ENCODE measurements around the gene PXN. TPM values are rescaled to one million over a fixed set of nuclear protein-coding genes. Genes with fewer than 3 reads are reported as not detected.
A peak's percentile ranks its signal among the peaks of the same experiment; 100 is the strongest.

The PXN gene
- total RNA-seq, 2 donors from 2014 or later: 29.3 to 35.9 TPM

DNA sequence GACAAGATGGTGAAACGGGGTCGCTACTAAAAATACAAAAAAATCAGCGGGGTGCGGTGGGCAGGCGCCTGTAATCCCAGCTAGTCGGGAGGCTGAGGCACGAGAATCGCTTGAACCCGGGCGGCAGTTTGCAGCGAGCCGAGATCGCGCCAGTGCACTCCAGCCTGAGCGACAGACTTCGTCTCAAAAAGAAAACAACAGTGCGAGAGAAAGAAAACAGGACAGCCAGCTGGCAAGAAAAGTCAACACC lies 26.8 kb upstream of the PXN start:
- H3K4me3 ChIP-seq: peak overlapping the region; percentile 21 to 51
- ATAC-seq: peak; percentile 4
- no peak for DNase-seq
- H3K36me3 ChIP-seq (replicated peaks in 1 of 2; ENCODE audit: insufficient read depth in 1 of 2, low read depth in 2 of 2): no peaks in the 10 kb centered on the region
- intact Hi-C loops (cut with DNase I): no loop called here
- peak overlapping the region; percentile 98 to 99 (median 99) for H3K27ac ChIP-seq
- peaks cover 18% of the 10 kb centered on the region for H3K4me1 ChIP-seq
- TF ChIP-seq POLR2A (IDR thresholded peaks at IDR 0.05): no peak
- TF ChIP-seq, protein P1, sequence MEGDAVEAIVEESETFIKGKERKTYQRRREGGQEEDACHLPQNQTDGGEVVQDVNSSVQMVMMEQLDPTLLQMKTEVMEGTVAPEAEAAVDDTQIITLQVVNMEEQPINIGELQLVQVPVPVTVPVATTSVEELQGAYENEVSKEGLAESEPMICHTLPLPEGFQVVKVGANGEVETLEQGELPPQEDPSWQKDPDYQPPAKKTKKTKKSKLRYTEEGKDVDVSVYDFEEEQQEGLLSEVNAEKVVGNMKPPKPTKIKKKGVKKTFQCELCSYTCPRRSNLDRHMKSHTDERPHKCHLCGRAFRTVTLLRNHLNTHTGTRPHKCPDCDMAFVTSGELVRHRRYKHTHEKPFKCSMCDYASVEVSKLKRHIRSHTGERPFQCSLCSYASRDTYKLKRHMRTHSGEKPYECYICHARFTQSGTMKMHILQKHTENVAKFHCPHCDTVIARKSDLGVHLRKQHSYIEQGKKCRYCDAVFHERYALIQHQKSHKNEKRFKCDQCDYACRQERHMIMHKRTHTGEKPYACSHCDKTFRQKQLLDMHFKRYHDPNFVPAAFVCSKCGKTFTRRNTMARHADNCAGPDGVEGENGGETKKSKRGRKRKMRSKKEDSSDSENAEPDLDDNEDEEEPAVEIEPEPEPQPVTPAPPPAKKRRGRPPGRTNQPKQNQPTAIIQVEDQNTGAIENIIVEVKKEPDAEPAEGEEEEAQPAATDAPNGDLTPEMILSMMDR (IDR thresholded peaks at IDR 0.05): no peak
- no peaks in the 10 kb centered on the region for H3K9me3 ChIP-seq
- no peaks in the 10 kb centered on the region for H3K27me3 ChIP-seq
- WGBS, 2 donors: 0% methylated on average over 17 of the region's 17 CpGs

DNA sequence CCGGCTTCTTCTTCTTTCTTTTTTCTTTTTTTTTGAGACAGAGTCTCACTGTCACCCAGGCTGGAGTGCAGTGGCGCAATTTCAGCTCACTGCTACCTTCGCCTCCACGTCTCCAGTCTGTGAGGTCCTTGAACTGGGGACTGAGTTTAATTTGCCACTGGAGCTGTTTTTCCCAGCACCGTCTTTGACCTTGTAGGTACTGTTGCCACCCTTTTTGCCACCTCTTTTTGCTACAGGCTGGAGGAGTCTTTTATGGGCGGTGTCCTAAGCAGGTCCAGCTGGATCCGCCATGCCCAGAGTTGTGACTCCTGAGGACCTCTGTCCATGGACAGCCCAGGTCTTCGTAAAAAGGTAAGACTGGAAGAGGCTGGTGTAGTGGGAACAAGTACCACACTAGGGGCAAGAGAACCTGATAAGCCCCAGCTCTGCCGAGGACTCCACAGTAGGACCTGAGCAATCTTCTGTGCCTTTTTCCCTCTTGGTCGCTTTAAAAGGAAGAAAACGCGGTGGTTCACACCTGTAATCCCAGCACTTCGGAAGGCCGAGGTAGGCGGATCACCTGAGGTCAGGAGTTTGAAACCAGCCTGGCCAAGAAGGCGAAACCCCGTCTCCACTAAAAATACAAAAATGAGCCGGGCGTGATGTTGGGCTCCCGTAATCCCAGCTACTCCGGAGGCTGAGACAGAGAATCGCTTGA lies 25.2 kb upstream of the PXN start:
- Histone ChIP-seq H3K27ac (peak overlapping the region; percentile 81 to 99 (median 98)), H3K27me3 (no peaks in the 10 kb centered on the region), H3K9me3 (no peaks in the 10 kb centered on the region), H3K4me1 (peaks cover 18% of the 10 kb centered on the region), H3K36me3 (replicated peaks in 1 of 2; ENCODE audit: insufficient read depth in 1 of 2, low read depth in 2 of 2) (no peaks in the 10 kb centered on the region), H3K4me3 (no peak overlapping the region)
- peak; percentile 27 for ATAC-seq
- intact Hi-C loops (cut with DNase I): no loop called here
- peak; percentile 58 to 79 (median 72) for DNase-seq
- TF ChIP-seq, protein P1 (IDR thresholded peaks at IDR 0.05): no peak
- TF ChIP-seq POLR2A (IDR thresholded peaks at IDR 0.05): peak in 2 of 3 donors; percentile 45 to 49
- 12 to 18% methylated on average over 12 to 22 of the region's 22 CpGs for WGBS, 2 donors

DNA sequence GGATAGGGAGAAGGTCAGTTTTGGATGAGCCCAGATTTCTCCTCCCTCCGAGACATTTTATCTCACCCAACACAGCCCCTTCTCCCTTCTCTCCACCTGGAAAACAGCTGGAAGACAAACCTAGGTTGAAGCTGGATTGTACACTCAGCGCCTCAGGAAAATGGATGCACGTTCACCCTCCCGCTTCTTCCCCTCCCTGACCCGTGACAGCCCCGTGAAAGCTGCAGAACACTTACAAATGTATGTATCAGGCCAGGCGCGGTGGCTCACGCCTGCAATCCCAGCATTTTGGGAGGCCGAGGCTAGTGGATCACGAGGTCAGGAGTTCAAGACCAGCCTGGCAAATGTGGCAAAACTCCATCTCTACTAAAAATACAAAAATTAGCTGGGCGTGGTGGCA lies 22.0 kb upstream of the PXN start:
- intact Hi-C loops (cut with DNase I): no loop called here
- Histone ChIP-seq H3K9me3 (no peaks in the 10 kb centered on the region), H3K36me3 (replicated peaks in 1 of 2; ENCODE audit: insufficient read depth in 1 of 2, low read depth in 2 of 2) (no peaks in the 10 kb centered on the region), H3K4me1 (peaks cover 12% of the 10 kb centered on the region), H3K27me3 (no peaks in the 10 kb centered on the region), H3K4me3 (no peak overlapping the region), H3K27ac (no peak overlapping the region)
- no peak for DNase-seq
- ATAC-seq: no peak
- 81 to 86% methylated on average over 10 to 12 of the region's 12 CpGs for WGBS, 2 donors
- TF ChIP-seq, protein P1 (IDR thresholded peaks at IDR 0.05): no peak
- no peak for TF ChIP-seq POLR2A (IDR thresholded peaks at IDR 0.05)

DNA sequence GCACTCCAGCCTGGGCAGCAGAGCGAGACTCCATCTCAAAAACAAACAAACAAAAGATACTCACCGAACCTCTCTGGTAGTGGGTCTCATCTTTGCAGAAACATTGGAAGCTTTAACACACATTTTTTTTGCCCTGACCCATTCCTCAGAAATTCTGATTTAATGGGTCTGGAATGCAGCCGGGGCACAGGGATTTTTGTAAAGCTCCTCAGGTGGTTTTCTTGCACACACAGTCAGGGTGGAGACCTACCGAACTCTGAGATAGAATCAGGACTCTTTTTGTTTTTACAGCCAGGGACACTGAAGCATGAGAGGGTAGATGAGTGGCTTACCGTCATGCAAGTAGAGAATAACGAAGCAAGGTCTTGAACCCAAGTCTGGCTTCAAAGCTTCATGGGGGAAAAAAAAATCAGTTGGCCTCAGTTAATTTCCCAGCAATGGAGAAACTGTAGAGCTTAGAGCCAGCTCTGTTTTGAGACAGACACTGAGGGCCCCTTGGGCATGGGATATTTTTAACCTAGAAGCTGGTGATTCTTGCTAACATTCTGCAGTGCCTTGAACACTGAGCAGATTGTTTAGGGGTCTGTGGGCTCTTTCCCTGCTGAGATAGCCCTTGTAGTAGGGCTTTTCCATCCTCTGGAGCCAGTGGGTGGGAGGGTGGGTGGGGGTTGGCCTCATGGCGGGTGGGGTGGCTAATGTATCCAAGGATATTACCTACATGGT lies 21.4 kb upstream of the PXN start:
- DNase-seq (no peak), ATAC-seq (no peak)
- Histone ChIP-seq H3K4me3 (no peak overlapping the region), H3K36me3 (replicated peaks in 1 of 2; ENCODE audit: insufficient read depth in 1 of 2, low read depth in 2 of 2) (no peaks in the 10 kb centered on the region), H3K27ac (no peak overlapping the region), H3K9me3 (no peaks in the 10 kb centered on the region), H3K27me3 (no peaks in the 10 kb centered on the region), H3K4me1 (peaks cover 12% of the 10 kb centered on the region)
- WGBS, 2 donors: 64 to 83% methylated on average over 7 of the region's 7 CpGs
- intact Hi-C loops (cut with DNase I): no loop called here
- TF ChIP-seq POLR2A (IDR thresholded peaks at IDR 0.05): no peak
- TF ChIP-seq, protein P1 (IDR thresholded peaks at IDR 0.05): no peak

DNA sequence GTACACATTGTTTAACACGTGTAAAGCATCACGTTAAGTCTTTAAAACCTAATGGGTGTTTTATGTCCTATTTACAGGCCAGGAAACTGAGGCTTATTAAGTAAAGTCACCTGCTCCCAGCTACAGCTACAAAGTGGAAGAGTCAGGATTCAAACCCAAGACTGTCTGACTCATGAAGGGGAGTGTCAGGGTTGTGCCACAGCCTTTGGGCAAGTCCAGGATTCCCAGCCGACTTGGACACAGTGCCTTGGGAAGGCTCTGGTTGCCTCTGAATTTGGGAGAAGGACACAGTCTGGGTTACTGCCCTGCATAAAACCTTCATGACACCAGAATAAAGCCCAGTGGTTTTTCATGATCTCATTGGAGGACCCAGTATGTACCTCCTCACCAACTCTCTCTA lies 18.9 kb upstream of the PXN start:
- Histone ChIP-seq H3K27ac (no peak overlapping the region), H3K36me3 (replicated peaks in 1 of 2; ENCODE audit: insufficient read depth in 1 of 2, low read depth in 2 of 2) (no peaks in the 10 kb centered on the region), H3K27me3 (no peaks in the 10 kb centered on the region), H3K4me3 (no peak overlapping the region), H3K9me3 (no peaks in the 10 kb centered on the region), H3K4me1 (no peaks in the 10 kb centered on the region)
- intact Hi-C loops (cut with DNase I): no loop called here
- DNase-seq (no peak), ATAC-seq (no peak)
- 72 to 77% methylated on average over 3 of the region's 3 CpGs for whole genome bisulfite sequencing, 2 donors
- no peak for TF ChIP-seq POLR2A (IDR thresholded peaks at IDR 0.05)
- TF ChIP-seq, protein P1 (IDR thresholded peaks at IDR 0.05): no peak

Data from body of pancreas (tissue), 4 donors.